Left forelimb (tissue), 1 donor: Measurements from ENCODE around the gene PTP4A1.
"Not testable (repeated sequence)": the region's sequence is repeated elsewhere in the genome, so short reads cannot be mapped to it uniquely, and the experiment has no call there.

Experiments used
- DNase-seq: peaks from one replicate; pipeline ENCODE4 v3.0.0-alpha.2; 2018; ENCODE audit warnings: low spot score

PTP4A1 gene

GRCh38 chr6:63582579-63583231 lies 10.4 kb downstream of the PTP4A1 start:
- DNase-seq = no peak

GRCh38 chr6:63584125-63584514 lies 11.8 kb downstream of the PTP4A1 start:
- DNase-seq = no peak

GRCh38 chr6:63584566-63584965 lies 12.3 kb downstream of the PTP4A1 start:
- DNase-seq = no peak

GRCh38 chr6:63585652-63586051 lies 13.4 kb downstream of the PTP4A1 start:
- not testable (repeated sequence) for DNase-seq

- no peak for DNase-seq
Observed at GRCh38 chr6:63589952-63590411, 17.7 kb downstream of the PTP4A1 start.

- no peak for DNase-seq
Observed at GRCh38 chr6:63592886-63593285, 20.6 kb downstream of the PTP4A1 start.

GRCh38 chr6:63597141-63598048 lies 25.1 kb downstream of the PTP4A1 start:
- no peak for DNase-seq

- peak; percentile 81 for DNase-seq
Observed at GRCh38 chr6:63598049-63599036, 26.1 kb downstream of the PTP4A1 start.

- DNase-seq = no peak
Observed at GRCh38 chr6:63599243-63599642, 27.0 kb downstream of the PTP4A1 start.

- no peak for DNase-seq
Observed at GRCh38 chr6:63600136-63600535, 27.9 kb downstream of the PTP4A1 start.

- no peak for DNase-seq
Observed at GRCh38 chr6:63609231-63609630, 37.0 kb downstream of the PTP4A1 start.

GRCh38 chr6:63610944-63611343 lies 38.7 kb downstream of the PTP4A1 start:
- no peak for DNase-seq

GRCh38 chr6:63611560-63611959 lies 39.3 kb downstream of the PTP4A1 start:
- DNase-seq = no peak

GRCh38 chr6:63615590-63615989 lies 43.3 kb downstream of the PTP4A1 start:
- no peak for DNase-seq
